HG03064 (cell line): Measurements from ENCODE around the gene ICAM3.
"Not testable (repeated sequence)": the region's sequence is repeated elsewhere in the genome, so short reads cannot be mapped to it uniquely, and the experiment has no call there.

Experiments
- ATAC-seq: cut with Tn5 transposase; IDR thresholded peaks from one replicate; pipeline ENCODE4 v1.9.1; 2021; ENCODE audit warnings: low read depth; ENCODE audit not compliant: unreplicated experiment

The ICAM3 gene

GRCh38 chr19:10352764-10353671, 13.6 kb upstream of the ICAM3 start:
- ATAC-seq = no peak

GRCh38 chr19:10346509-10346908, 7.1 kb upstream of the ICAM3 start:
- ATAC-seq = no peak

GRCh38 chr19:10344780-10345179, 5.4 kb upstream of the ICAM3 start:
- ATAC-seq = no peak

GRCh38 chr19:10343495-10343894, 4.1 kb upstream of the ICAM3 start:
- no peak for ATAC-seq

GRCh38 chr19:10339977-10340376, 553 bp upstream of the ICAM3 start:
- no peak for ATAC-seq

- ATAC-seq = no peak
Measured at GRCh38 chr19:10338940-10339339, 484 bp downstream of the ICAM3 start.

- not testable (repeated sequence) for ATAC-seq
Measured at GRCh38 chr19:10336725-10337124, 2.7 kb downstream of the ICAM3 start.

GRCh38 chr19:10335352-10335985, 4.0 kb downstream of the ICAM3 start:
- ATAC-seq = no peak

GRCh38 chr19:10334588-10335351, 4.7 kb downstream of the ICAM3 start:
- ATAC-seq = no peak

GRCh38 chr19:10333758-10334587, 5.5 kb downstream of the ICAM3 start:
- no peak for ATAC-seq

GRCh38 chr19:10332965-10333757, 6.3 kb downstream of the ICAM3 start, which contains the start of gene RAVER1:
Gene RAVER1, minus strand, starts transcription at chr19:10333529. Its CDS starts 22 bp downstream, at chr19:10333507.
- peak; percentile 71 for ATAC-seq

GRCh38 chr19:10332158-10332964, 7.1 kb downstream of the ICAM3 start:
- no peak for ATAC-seq

GRCh38 chr19:10329555-10329954, 9.9 kb downstream of the ICAM3 start:
- no peak for ATAC-seq

- ATAC-seq = no peak
Measured at GRCh38 chr19:10328558-10329429, 10.6 kb downstream of the ICAM3 start.

GRCh38 chr19:10327793-10328192, 11.6 kb downstream of the ICAM3 start:
- no peak for ATAC-seq

GRCh38 chr19:10325732-10326131, 13.7 kb downstream of the ICAM3 start:
- no peak for ATAC-seq
